Measurements from ENCODE around the gene CHMP1B.

DNA sequence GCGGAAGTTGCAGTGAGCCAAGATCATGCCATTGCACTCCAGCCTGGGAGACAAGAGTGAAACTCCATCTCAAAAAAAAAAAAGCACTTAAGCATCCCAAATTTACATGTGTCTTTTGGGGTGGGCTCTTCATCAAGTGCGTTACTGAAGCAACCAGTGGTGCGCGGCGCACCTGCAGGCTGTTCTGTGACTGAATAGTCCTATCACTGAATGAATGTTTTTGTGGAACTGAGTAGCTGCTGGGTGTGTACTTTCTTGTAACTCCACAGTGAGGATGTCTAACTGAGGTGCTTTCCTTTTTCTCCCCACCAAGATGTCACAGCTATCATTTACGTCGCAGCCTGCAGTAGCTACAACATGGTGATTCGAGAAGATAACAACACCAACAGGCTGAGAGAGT lies 17.0 kb downstream of the CHMP1B start:
- TF ChIP-seq, protein P1, sequence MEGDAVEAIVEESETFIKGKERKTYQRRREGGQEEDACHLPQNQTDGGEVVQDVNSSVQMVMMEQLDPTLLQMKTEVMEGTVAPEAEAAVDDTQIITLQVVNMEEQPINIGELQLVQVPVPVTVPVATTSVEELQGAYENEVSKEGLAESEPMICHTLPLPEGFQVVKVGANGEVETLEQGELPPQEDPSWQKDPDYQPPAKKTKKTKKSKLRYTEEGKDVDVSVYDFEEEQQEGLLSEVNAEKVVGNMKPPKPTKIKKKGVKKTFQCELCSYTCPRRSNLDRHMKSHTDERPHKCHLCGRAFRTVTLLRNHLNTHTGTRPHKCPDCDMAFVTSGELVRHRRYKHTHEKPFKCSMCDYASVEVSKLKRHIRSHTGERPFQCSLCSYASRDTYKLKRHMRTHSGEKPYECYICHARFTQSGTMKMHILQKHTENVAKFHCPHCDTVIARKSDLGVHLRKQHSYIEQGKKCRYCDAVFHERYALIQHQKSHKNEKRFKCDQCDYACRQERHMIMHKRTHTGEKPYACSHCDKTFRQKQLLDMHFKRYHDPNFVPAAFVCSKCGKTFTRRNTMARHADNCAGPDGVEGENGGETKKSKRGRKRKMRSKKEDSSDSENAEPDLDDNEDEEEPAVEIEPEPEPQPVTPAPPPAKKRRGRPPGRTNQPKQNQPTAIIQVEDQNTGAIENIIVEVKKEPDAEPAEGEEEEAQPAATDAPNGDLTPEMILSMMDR (conservative IDR thresholded peaks at IDR 0.05; ENCODE audit: low read length): no peak
- TF ChIP-seq EZH2phosphoT487 (IDR thresholded peaks at IDR 0.05; ENCODE audit: borderline replicate concordance): no peak
